ENCODE data around the gene CARM1. TPM values are rescaled to one million over a fixed set of nuclear protein-coding genes. Genes with fewer than 3 reads are reported as not detected.

CARM1 gene
- total RNA-seq, 1 donor, result 33.7 TPM

GRCh38 chr19:10911579-10912363, 40.4 kb downstream of the CARM1 start:
- Histone ChIP-seq H3K4me3 (ENCODE audit: insufficient read depth, low read length) (no peak overlapping the region), H3K27ac (ENCODE audit: low read depth, low read length) (no peak overlapping the region), H4K20me1 (ENCODE audit: insufficient read depth, low read length) (peaks cover 10% of the 10 kb centered on the region), H3K4me1 (ENCODE audit: insufficient read depth, low read length) (peaks cover 11% of the 10 kb centered on the region), H3K79me2 (ENCODE audit: insufficient read depth, low read length) (no peaks in the 10 kb centered on the region), H3K4me2 (ENCODE audit: insufficient read depth, low read length) (no peak overlapping the region), H3K27me3 (ENCODE audit: insufficient read depth, low read length) (no peaks in the 10 kb centered on the region), H3K9me3 (ENCODE audit: low read depth, low read length) (no peaks in the 10 kb centered on the region), H2AFZ (ENCODE audit: low read length) (no peak overlapping the region), H3K36me3 (ENCODE audit: insufficient read depth, low read length) (peaks cover 33% of the 10 kb centered on the region)
- TF ChIP-seq CTCF (IDR thresholded peaks at IDR 0.05; ENCODE audit: extremely low read depth, low read depth, low read length), result no peak
- DNase-seq (ENCODE audit: insufficient read length, low spot score, missing footprints), result peak; percentile 44

GRCh38 chr19:10912619-10913018, 41.3 kb downstream of the CARM1 start:
- peaks cover 33% of the 10 kb centered on the region for H3K36me3 ChIP-seq (ENCODE audit: insufficient read depth, low read length)
- H3K27me3 ChIP-seq (ENCODE audit: insufficient read depth, low read length), result no peaks in the 10 kb centered on the region
- no peak overlapping the region for H3K4me2 ChIP-seq (ENCODE audit: insufficient read depth, low read length)
- no peaks in the 10 kb centered on the region for H3K79me2 ChIP-seq (ENCODE audit: insufficient read depth, low read length)
- no peaks in the 10 kb centered on the region for H3K9me3 ChIP-seq (ENCODE audit: low read depth, low read length)
- H3K27ac ChIP-seq (ENCODE audit: low read depth, low read length), result no peak overlapping the region
- H3K4me3 ChIP-seq (ENCODE audit: insufficient read depth, low read length), result no peak overlapping the region
- H4K20me1 ChIP-seq (ENCODE audit: insufficient read depth, low read length), result peaks cover 10% of the 10 kb centered on the region
- H3K4me1 ChIP-seq (ENCODE audit: insufficient read depth, low read length), result peaks cover 11% of the 10 kb centered on the region
- H2AFZ ChIP-seq (ENCODE audit: low read length), result no peak overlapping the region
- DNase-seq (ENCODE audit: insufficient read length, low spot score, missing footprints), result peak; percentile 54
- TF ChIP-seq CTCF (IDR thresholded peaks at IDR 0.05; ENCODE audit: extremely low read depth, low read depth, low read length), result no peak

GRCh38 chr19:10913716-10914340, 42.5 kb downstream of the CARM1 start:
- no peak overlapping the region for H2AFZ ChIP-seq (ENCODE audit: low read length)
- peaks cover 10% of the 10 kb centered on the region for H4K20me1 ChIP-seq (ENCODE audit: insufficient read depth, low read length)
- H3K4me3 ChIP-seq (ENCODE audit: insufficient read depth, low read length), result no peak overlapping the region
- no peak for TF ChIP-seq CTCF (IDR thresholded peaks at IDR 0.05; ENCODE audit: extremely low read depth, low read depth, low read length)
- H3K9me3 ChIP-seq (ENCODE audit: low read depth, low read length), result no peaks in the 10 kb centered on the region
- no peak overlapping the region for H3K27ac ChIP-seq (ENCODE audit: low read depth, low read length)
- no peaks in the 10 kb centered on the region for H3K79me2 ChIP-seq (ENCODE audit: insufficient read depth, low read length)
- peaks cover 11% of the 10 kb centered on the region for H3K4me1 ChIP-seq (ENCODE audit: insufficient read depth, low read length)
- peaks cover 27% of the 10 kb centered on the region for H3K36me3 ChIP-seq (ENCODE audit: insufficient read depth, low read length)
- H3K27me3 ChIP-seq (ENCODE audit: insufficient read depth, low read length), result no peaks in the 10 kb centered on the region
- DNase-seq (ENCODE audit: insufficient read length, low spot score, missing footprints), result no peak
- no peak overlapping the region for H3K4me2 ChIP-seq (ENCODE audit: insufficient read depth, low read length)

Data from osteoblast (primary cell).